RWPE1 (cell line): ENCODE data around the gene TMEM62.
A peak's percentile ranks its signal among the peaks of the same experiment; 100 is the strongest.

Source experiments
- CTCF ChIA-PET: fragments of 350-600 bp; sonication (Branson Sonifier 250); formaldehyde crosslinking; extraction: SDS; loops from one replicate; lab custom pipeline; 2021; lab: Yijun Ruan, JAX
- POLR2A ChIA-PET: fragments of 400-600 bp; formaldehyde crosslinking; extraction: SDS; loops from one replicate; lab custom pipeline; 2020; ENCODE audit warnings: antibody characterized with exemption; ENCODE audit not compliant: low non-redundant PET; lab: Yijun Ruan, JAX
- DNase-seq: peaks from one replicate; pipeline ENCODE4 v3.0.0; 2012; ENCODE audit warnings: low spot score
- H3K27ac ChIP-seq: fragments of 450-650 bp; 2 replicates; pipeline ENCODE4 v1.5.1; 2017
- TF ChIP-seq, protein P1 (sequence below): fragments of 450-650 bp; conservative IDR thresholded peaks from 2 replicates; pipeline ENCODE4 v1.5.1; 2017; ENCODE audit warnings: low read depth, mild to moderate bottlenecking

The TMEM62 gene

DNA sequence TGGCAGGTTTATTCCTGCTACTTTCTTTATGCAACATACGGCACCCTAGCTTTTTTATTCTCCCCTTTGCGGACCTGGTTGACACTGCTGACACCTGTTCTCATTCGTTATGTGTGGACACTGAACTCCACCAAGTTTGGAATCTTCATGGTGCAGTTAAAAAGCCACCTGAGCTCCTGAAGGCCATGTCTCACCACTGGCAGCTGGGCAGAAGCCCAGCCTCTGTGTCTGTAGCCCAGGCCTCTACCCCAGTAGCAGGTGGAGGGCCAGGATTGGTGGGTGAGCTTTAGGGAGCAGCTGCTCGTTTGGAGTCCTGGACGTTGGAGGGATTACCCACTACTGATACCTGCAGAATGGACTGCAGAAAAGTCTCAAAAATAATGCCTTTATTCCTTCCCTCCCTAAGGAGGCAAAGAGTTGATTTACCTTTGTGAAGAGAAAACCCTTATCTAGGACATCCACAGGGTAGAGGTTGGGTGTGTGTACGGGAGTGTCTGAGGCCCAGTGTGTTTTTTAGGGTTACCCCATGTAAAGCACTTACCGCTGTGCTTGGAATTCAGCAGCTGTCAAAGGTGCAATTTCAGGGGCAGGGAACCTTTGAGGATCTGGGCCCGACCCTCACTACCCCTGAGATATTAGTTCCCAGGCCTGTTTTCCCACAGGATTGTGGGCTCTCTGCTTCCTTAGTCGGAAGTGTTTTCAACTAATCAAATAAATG is 51.2 kb downstream of the TMEM62 start:
- POLR2A ChIA-PET, result no interaction called here
- TF ChIP-seq, protein P1, sequence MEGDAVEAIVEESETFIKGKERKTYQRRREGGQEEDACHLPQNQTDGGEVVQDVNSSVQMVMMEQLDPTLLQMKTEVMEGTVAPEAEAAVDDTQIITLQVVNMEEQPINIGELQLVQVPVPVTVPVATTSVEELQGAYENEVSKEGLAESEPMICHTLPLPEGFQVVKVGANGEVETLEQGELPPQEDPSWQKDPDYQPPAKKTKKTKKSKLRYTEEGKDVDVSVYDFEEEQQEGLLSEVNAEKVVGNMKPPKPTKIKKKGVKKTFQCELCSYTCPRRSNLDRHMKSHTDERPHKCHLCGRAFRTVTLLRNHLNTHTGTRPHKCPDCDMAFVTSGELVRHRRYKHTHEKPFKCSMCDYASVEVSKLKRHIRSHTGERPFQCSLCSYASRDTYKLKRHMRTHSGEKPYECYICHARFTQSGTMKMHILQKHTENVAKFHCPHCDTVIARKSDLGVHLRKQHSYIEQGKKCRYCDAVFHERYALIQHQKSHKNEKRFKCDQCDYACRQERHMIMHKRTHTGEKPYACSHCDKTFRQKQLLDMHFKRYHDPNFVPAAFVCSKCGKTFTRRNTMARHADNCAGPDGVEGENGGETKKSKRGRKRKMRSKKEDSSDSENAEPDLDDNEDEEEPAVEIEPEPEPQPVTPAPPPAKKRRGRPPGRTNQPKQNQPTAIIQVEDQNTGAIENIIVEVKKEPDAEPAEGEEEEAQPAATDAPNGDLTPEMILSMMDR, result no peak
- peak overlapping the region; percentile 74 for H3K27ac ChIP-seq
- no peak for DNase-seq
- CTCF ChIA-PET, result interaction anchor here (1.4 kb wide), 1 partner anchor 101 kb away, joined by 7 read pairs; no protein-coding TSS in a partner anchor

DNA sequence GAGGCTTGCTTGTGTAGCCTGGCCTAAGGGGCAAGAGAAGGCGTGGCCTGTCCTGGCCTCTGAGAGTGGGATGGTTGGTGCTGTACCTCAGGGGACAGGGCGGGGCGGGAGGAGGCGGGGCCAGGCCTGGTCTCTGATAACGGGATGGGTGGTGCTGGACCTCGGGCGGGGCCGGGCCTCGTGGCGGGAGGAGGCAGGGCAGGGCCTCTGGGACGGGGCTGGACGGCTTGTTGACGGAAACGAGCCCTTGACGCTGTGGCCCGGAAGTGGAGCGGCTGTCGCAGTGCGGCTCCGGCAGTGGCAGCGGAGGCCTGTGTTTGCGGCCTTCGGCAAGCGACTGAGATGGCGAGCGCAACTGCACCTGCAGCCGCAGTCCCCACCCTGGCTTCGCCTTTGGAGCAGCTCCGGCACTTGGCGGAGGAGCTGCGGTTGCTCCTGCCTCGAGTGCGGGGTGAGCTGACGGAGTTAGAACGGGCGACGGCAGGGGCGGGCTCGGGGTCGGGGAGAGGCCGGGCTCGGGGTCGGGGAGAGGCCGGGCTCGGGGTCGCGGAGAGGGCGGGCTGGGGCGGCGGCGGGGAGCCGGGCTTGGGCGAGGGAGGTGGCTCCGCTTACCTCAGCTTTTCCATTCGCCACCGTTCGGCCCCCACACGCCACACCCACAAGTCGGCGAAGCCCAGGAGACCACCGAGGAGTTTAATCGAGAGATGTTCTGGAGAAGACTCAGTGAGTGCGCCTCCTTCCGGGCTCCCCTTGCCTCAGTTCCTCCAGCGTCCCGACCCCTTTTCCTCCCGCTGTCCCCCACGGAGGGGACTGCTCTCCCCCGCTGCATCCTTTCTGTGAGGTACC is 52.0 kb downstream of the TMEM62 start, which contains the start of gene CCNDBP1:
Gene CCNDBP1, plus strand, starts transcription at position 247 of the 846 bp plus-strand sequence. Its CDS starts 96 bp downstream, at position 343.
- ChIA-PET POLR2A (no interaction called here), CTCF (interaction anchor here (0.7 to 1.4 kb wide), 3 partner anchors 19 to 100 kb away, joined by 6 to 7 read pairs (median 6); no protein-coding TSS in a partner anchor)
- TF ChIP-seq, protein P1, result peak; percentile 47
- peak; percentile 95 for DNase-seq
- H3K27ac ChIP-seq, result peak within 1 kb of the TSS; percentile 74

DNA sequence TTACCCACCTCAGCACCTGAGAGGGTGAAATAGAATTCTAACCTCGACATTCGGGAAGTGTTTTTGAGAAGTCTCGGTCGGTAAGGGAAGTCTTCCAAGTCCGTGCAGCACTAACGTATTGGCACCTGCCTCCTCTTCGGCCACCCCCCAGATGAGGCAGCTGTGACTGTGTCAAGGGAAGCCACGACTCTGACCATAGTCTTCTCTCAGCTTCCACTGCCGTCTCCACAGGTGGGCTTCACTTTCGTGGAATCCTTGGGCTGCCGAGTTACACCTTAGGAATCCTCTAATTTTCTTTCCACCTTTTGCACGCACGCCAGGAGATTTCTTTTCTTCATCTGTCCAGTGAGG is 52.6 kb downstream of the TMEM62 start:
- no peak for DNase-seq
- CTCF ChIA-PET, result interaction anchor here (0.7 to 1.4 kb wide), 3 partner anchors 18 to 100 kb away, joined by 6 to 7 read pairs (median 6); no protein-coding TSS in a partner anchor
- peak overlapping the region; percentile 74 for H3K27ac ChIP-seq

DNA sequence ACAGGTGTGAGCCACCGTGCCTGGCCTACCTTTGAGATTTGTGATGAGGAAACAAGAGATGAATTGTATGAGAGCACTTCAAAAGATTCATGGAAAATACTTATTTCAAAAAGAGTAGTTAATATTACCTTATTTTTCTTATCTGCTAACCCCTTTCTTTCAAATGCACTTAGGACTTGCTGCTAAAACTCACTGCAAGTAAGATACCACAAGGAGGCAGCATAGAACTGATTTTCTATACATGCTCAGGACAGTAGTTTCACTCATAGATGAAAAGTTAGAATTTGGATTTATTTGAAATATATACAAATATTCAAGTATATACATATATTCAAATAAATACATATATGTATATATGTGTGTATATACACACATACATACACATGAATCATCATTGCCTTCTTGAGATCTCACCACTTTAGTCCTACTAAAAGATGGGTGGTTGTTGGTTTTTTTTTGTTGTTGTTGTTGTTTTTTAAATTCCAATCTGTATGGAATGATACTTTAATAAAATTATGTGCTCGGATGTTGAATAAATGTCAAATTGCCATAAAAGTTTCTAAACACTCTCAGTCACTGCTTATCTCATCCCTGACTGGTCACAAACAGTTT is 54.3 kb downstream of the TMEM62 start:
- DNase-seq, result peak; percentile 51
- ChIA-PET POLR2A (no interaction called here), CTCF (interaction anchor here (1.0 kb wide), 1 partner anchor 17 kb away, joined by 3 read pairs; no protein-coding TSS in a partner anchor)
- no peak overlapping the region for H3K27ac ChIP-seq
- TF ChIP-seq, protein P1, result peak; percentile 75

More for the DNA sequence above, 52.6 kb downstream of the TMEM62 start:
- POLR2A ChIA-PET, result no interaction called here
- TF ChIP-seq, protein P1, result no peak

DNA sequence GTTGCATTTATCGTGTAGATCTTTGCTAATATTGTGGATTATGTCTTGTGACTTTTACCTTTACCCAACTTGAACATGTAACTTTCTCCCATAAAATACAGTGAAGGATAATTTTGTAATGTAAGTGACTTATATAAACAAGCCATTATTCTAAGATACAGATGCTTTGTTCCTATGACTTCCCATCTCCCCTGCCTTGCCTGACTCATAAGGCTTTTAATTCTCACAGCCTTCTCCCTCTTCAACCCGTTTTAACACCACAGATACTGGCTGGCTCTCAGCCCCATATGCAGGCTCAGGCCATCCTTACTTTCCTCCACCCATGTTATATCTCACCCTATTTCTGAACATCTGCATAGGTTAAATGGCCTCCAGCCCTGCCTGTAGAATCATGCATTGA is 55.9 kb downstream of the TMEM62 start:
- DNase-seq, result no peak
- ChIA-PET CTCF (interaction anchor here (1.1 kb wide), 1 partner anchor 96 kb away, joined by 3 read pairs; no protein-coding TSS in a partner anchor), POLR2A (no interaction called here)
- TF ChIP-seq, protein P1, result no peak
- no peak overlapping the region for H3K27ac ChIP-seq

DNA sequence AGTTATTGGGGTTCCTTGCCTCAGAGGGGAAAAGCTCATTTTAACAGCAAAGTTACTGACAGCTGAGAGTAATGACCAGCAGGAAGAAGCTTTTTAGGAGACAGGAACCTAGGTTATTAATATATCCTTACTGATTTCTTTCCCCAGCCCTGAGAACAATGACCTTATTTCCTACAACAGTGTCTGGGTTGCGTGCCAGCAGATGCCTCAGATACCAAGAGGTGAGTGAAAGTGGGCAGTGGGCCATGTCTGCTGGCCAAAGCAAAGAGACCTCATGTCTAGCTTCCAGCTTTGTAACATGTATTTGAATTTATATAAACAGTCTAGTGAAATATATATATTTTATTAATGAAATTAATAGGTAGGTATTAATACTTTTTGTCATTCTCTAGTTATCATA is 56.8 kb downstream of the TMEM62 start:
- ChIA-PET POLR2A (no interaction called here), CTCF (interaction anchor here (0.5 to 1.1 kb wide), 2 partner anchors 95 to 234 kb away, joined by 3 read pairs; no protein-coding TSS in a partner anchor)
- TF ChIP-seq, protein P1, result no peak
- no peak overlapping the region for H3K27ac ChIP-seq
- DNase-seq, result no peak
